ENCODE results near the gene PCLAF.

DNA sequence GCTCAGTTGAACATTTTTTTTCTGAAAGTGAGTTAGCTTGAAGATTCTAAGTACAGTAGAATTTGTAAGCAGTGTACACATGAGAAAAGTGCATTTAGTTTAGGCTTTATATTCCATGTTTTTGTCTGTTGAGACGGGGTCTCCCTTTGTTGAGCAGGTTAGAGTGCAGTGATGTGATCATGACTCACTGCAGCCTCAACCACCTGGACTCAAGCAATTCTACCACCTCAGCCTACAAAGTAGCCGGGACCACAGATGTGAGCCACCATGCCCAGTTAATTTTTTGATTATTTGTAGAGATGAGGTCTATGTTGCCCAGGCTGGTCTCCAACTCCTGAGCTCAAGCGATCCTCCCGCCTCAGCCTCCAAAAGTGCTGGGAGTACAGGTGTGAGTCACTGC, 20.0 kb downstream of the PCLAF start:
- TF ChIP-seq POLR2A (IDR thresholded peaks at IDR 0.05) = no peak
- TF ChIP-seq, protein P1, sequence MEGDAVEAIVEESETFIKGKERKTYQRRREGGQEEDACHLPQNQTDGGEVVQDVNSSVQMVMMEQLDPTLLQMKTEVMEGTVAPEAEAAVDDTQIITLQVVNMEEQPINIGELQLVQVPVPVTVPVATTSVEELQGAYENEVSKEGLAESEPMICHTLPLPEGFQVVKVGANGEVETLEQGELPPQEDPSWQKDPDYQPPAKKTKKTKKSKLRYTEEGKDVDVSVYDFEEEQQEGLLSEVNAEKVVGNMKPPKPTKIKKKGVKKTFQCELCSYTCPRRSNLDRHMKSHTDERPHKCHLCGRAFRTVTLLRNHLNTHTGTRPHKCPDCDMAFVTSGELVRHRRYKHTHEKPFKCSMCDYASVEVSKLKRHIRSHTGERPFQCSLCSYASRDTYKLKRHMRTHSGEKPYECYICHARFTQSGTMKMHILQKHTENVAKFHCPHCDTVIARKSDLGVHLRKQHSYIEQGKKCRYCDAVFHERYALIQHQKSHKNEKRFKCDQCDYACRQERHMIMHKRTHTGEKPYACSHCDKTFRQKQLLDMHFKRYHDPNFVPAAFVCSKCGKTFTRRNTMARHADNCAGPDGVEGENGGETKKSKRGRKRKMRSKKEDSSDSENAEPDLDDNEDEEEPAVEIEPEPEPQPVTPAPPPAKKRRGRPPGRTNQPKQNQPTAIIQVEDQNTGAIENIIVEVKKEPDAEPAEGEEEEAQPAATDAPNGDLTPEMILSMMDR (IDR thresholded peaks at IDR 0.05 in 8 of 11, conservative IDR thresholded peaks at IDR 0.05 in 3 of 11) = no peak
- no peak for TF ChIP-seq POLR2AphosphoS5 (IDR thresholded peaks at IDR 0.05)
